Kidney (tissue), 14 donors: ENCODE measurements around the gene TLE3. TPM values are rescaled to one million over a fixed set of nuclear protein-coding genes. Genes with fewer than 3 reads are reported as not detected.

Source experiments
- DNase-seq, 5 donors: peaks; one replicate each; pipeline ENCODE4 v3.0.0-alpha.2; 2013 to 2020
- FAIRE-seq: peaks from 2 replicates; lab custom pipeline; 2012; peaks lifted over from hg19 to GRCh38; lab: Jason Lieb, UNC
- H3K27ac ChIP-seq, 2 donors: one replicate each; pipeline ENCODE4 v1.7.0; 2013; ENCODE audit warnings: low read depth in 2 of 2, low read length in 2 of 2, inconsistent platforms in 1 of 2
- H3K27me3 ChIP-seq: one replicate; pipeline ENCODE4 v1.7.1; 2013; ENCODE audit warnings: low read length, inconsistent platforms; ENCODE audit not compliant: control insufficient read depth, insufficient read depth
- H3K36me3 ChIP-seq, 3 donors: one replicate each; pipeline versions ENCODE4 v1.7.0 to v1.7.1; 2013; ENCODE audit warnings: low read length in 3 of 3, control low read depth in 1 of 3, inconsistent platforms in 1 of 3; ENCODE audit not compliant: insufficient read depth in 3 of 3, control insufficient read depth in 2 of 3
- H3K4me1 ChIP-seq, 3 donors: one replicate each; pipeline versions ENCODE4 v1.7.0 to v1.7.1; 2013; ENCODE audit warnings: low read length in 3 of 3, inconsistent platforms in 1 of 3, low read depth in 1 of 3; ENCODE audit not compliant: control insufficient read depth in 2 of 3, insufficient read depth in 2 of 3
- H3K4me3 ChIP-seq, 3 donors: one replicate each; pipeline versions ENCODE4 v1.7.0 to v1.8.1; 2013; ENCODE audit warnings: low read length in 3 of 3, control low read depth in 1 of 3, inconsistent platforms in 1 of 3
- H3K9ac ChIP-seq, 3 donors: one replicate each; pipeline versions ENCODE4 v1.7.0 to v1.7.1; 2013; ENCODE audit warnings: low read length in 3 of 3, control low read depth in 1 of 3, inconsistent platforms in 1 of 3
- H3K9me3 ChIP-seq, 3 donors: one replicate each; pipeline versions ENCODE4 v1.7.0 to v1.7.1; 2013; ENCODE audit warnings: low read length in 3 of 3, control low read depth in 1 of 3, inconsistent platforms in 1 of 3; ENCODE audit not compliant: control insufficient read depth in 2 of 3, insufficient read depth in 1 of 3
- CTCF ChIP-seq: IDR thresholded peaks from 3 replicates; pipeline ENCODE4 v1.5.1; 2012; ENCODE audit warnings: mild to moderate bottlenecking, moderate library complexity, borderline replicate concordance; ENCODE audit not compliant: insufficient read depth; ENCODE audit errors: extremely low read depth
- intact Hi-C: fragments of 100-400 bp; cut with DNase I; formaldehyde crosslinking; loops from one replicate; pipeline ENCODE4 v1.11.1; 2022
- polyA plus RNA-seq: library from polyadenylated mRNA; stranded (reverse); fragments of 350-450 nt; fragmentation: Illumina TruSeq; extraction: RNeasy Lipid Tissue Mini Kit (QIAGEN cat#74804); gene quantifications from one replicate; pipeline ENCODE4 v1.2.3, GENCODE V29; 2014; ENCODE audit warnings: low read depth, low replicate concordance; ENCODE audit not compliant: insufficient read depth
- total RNA-seq: library from RNA; stranded (reverse); fragmentation: NEBNext Ultra II Directional; extraction: Animal tissue kit (Norgen Biotek cat#: 25700); gene quantifications from one replicate; pipeline ENCODE4 v1.2.1, GENCODE V29; 2021
- donor health status: control.
- donor health status: control.
- donor health status: control.
- donor health status: control.
- donor health status: control.
- donor health status: DM: yes; HTN: yes; CAD: no.
- donor health status: Normal renal cell carcinoma (clear cell type).

TLE3 gene
- total and polyA plus RNA-seq, 2 donors from 2014 or later: 10.3 to 71.7 TPM

GRCh38 chr15:70099967-70100473 is 2.3 kb upstream of the TLE3 start:
- intact Hi-C loops: no loop called here
- Histone ChIP-seq H3K4me1 (peaks cover 0 to 20% (median 13%) of the 10 kb centered on the region in 3 donors), H3K27me3 (no peaks in the 10 kb centered on the region), H3K36me3 (no peaks in the 10 kb centered on the region), H3K27ac (no peak overlapping the region), H3K9ac (peak overlapping the region in 1 of 3 donors; percentile 55), H3K9me3 (no peaks in the 10 kb centered on the region), H3K4me3 (peak overlapping the region in 1 of 3 donors; percentile 46)
- peak in 2 of 5 donors; percentile 35 to 71 for DNase-seq
- TF ChIP-seq CTCF: no peak
- no peak for FAIRE-seq

- Histone ChIP-seq H3K27me3 (no peaks in the 10 kb centered on the region), H3K36me3 (no peaks in the 10 kb centered on the region), H3K9me3 (no peaks in the 10 kb centered on the region), H3K9ac (peak overlapping the region in 2 of 3 donors; percentile 35 to 81), H3K27ac (peak overlapping the region; percentile 93 to 94), H3K4me1 (peaks cover 0 to 17% (median 15%) of the 10 kb centered on the region in 3 donors), H3K4me3 (peak overlapping the region; percentile 7 to 63 (median 42))
- intact Hi-C loops: no loop called here
- peak; percentile 99 to 100 (median 100) for DNase-seq
- peak; percentile 2 for TF ChIP-seq CTCF
- FAIRE-seq: peak; percentile 98
Observed at GRCh38 chr15:70099167-70099966, 1.6 kb upstream of the TLE3 start.

GRCh38 chr15:70098461-70099166 is 897 bp upstream of the TLE3 start:
- FAIRE-seq: no peak
- Histone ChIP-seq H3K9me3 (no peaks in the 10 kb centered on the region), H3K27me3 (no peaks in the 10 kb centered on the region), H3K9ac (peak overlapping the region in 2 of 3 donors; percentile 49 to 81), H3K4me1 (peaks cover 0 to 20% (median 14%) of the 10 kb centered on the region in 3 donors), H3K4me3 (peak overlapping the region in 2 of 3 donors; percentile 42 to 63), H3K27ac (peak overlapping the region; percentile 93 to 94), H3K36me3 (no peaks in the 10 kb centered on the region)
- intact Hi-C loops: no loop called here
- peak; percentile 80 to 92 (median 86) for DNase-seq
- TF ChIP-seq CTCF: no peak
